HEK293T (cell line): Measurements from ENCODE around the gene SH3D21.

ENCODE experiments used
- HDGF ChIP-seq: fragments of 450-650 bp; IDR thresholded peaks from 2 replicates; pipeline ENCODE4 v1.6.1; 2017; ENCODE audit warnings: antibody characterized with exemption, borderline replicate concordance
- SP1 ChIP-seq: fragments of 450-650 bp; IDR thresholded peaks from 2 replicates; pipeline ENCODE4 v1.6.1; 2017

DNA sequence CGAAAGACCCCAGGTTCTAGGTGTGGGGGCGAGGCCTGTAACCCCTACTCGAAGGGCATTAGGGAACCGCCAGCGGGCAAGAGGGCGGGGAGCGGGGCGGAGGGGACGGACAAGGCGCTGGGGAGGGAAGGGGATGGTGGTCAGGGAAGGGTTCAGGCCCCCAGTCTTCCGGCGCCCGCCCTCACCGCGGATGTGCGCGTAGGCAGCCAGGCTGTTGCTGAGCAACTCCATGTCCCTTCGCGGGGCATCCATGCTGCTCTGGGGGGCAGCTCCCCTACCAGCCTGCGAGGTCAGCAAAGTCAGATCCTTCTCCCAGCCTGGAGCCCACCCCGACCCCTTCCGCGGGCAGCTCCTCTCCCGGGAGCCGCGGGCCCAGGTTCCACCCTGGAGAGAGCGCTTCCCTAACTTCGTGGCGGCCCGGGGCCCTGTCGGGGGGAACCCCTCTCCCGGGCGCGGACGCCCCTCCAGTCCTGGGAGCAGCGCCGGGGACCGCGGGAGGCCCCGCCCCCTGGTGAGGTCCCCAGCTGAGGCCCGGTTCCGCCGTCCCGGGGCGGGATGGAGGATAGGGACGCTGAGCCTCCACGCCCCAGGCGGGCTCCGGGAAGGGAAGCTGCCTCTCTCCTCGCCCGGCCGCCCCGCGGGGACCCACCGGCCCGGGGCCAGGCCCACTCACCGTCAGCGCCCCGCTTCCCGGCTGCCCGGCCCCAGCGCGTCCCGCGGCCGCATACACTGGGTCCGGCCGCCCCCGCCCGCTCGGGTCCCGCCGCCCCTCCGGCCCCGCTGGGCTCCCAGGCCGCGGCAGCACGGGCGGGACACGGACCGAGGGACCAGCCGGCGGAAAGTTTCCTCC, 16.8 kb downstream of the SH3D21 start:
- TF ChIP-seq SP1 (no peak), HDGF (no peak)
